HepG2 (cell line): Measurements from ENCODE around the gene ZSWIM8. TPM values are rescaled to one million over a fixed set of nuclear protein-coding genes. Genes with fewer than 3 reads are reported as not detected.

ENCODE experiments used
- CREM ChIP-seq, 2 experiments: sonication (generic) in 1 of 2; formaldehyde crosslinking in 1 of 2; IDR thresholded peaks; 2 replicates each; pipeline versions ENCODE4 v1.4.0 to v1.6.1; 2016 to 2020; ENCODE audit warnings: antibody characterized with exemption in 1 of 2, mild to moderate bottlenecking in 1 of 2, missing genetic modification reagents in 1 of 2
- ERF ChIP-seq: IDR thresholded peaks from 2 replicates; pipeline ENCODE4 v1.6.1; 2018; ENCODE audit warnings: missing biosample characterization, missing genetic modification reagents
- FOSL1 ChIP-seq: sonication (generic); formaldehyde crosslinking; IDR thresholded peaks from 2 replicates; pipeline ENCODE4 v1.9.0; 2021; ENCODE audit warnings: missing genetic modification reagents, borderline replicate concordance
- FOXO1 ChIP-seq: sonication (generic); formaldehyde crosslinking; IDR thresholded peaks from 2 replicates; pipeline ENCODE4 v1.4.0; 2020; ENCODE audit warnings: missing genetic modification reagents
- HDAC1 ChIP-seq: sonication (generic); formaldehyde crosslinking; IDR thresholded peaks from 2 replicates; pipeline ENCODE4 v1.5.1; 2020; ENCODE audit warnings: mild to moderate bottlenecking, missing genetic modification reagents
- HNF4G ChIP-seq, 2 experiments: sonication (generic) in 1 of 2; formaldehyde crosslinking in 1 of 2; IDR thresholded peaks; 2 replicates each; pipeline versions ENCODE4 v1.4.0 to v1.6.1; 2011 to 2020; ENCODE audit warnings: borderline replicate concordance in 2 of 2, low read depth in 2 of 2, mild to moderate bottlenecking in 2 of 2, low read length in 1 of 2, missing genetic modification reagents in 1 of 2, moderate library complexity in 1 of 2
- PHF5A ChIP-seq: IDR thresholded peaks from one replicate; pipeline ENCODE4 v1.6.1; 2018; ENCODE audit warnings: low read depth, missing genetic modification reagents; ENCODE audit not compliant: unreplicated experiment
- PREB ChIP-seq: sonication (generic); formaldehyde crosslinking; IDR thresholded peaks from 2 replicates; pipeline ENCODE4 v1.4.0; 2020; ENCODE audit warnings: missing genetic modification reagents
- RFX3 ChIP-seq: IDR thresholded peaks from 2 replicates; pipeline ENCODE4 v1.6.1; 2016; ENCODE audit warnings: missing biosample characterization, missing genetic modification reagents
- TOE1 ChIP-seq: sonication (generic); formaldehyde crosslinking; IDR thresholded peaks from 2 replicates; pipeline ENCODE4 v1.4.0; 2020; ENCODE audit warnings: mild to moderate bottlenecking, missing genetic modification reagents
- U2AF2 ChIP-seq: fragments of 200-400 bp; formaldehyde crosslinking; IDR thresholded peaks from 2 replicates; pipeline ENCODE4 v1.6.1; 2017; ENCODE audit warnings: low read depth, mild to moderate bottlenecking, low read length
- ZBTB14 ChIP-seq: sonication (generic); formaldehyde crosslinking; IDR thresholded peaks from 2 replicates; pipeline ENCODE4 v1.4.0; 2020; ENCODE audit warnings: missing genetic modification reagents
- ZBTB43 ChIP-seq: sonication (generic); formaldehyde crosslinking; conservative IDR thresholded peaks from 2 replicates; pipeline ENCODE4 v1.4.0; 2020; ENCODE audit warnings: missing genetic modification reagents
- ZHX1 ChIP-seq: sonication (generic); formaldehyde crosslinking; IDR thresholded peaks from 2 replicates; pipeline ENCODE4 v1.8.1; 2022; ENCODE audit warnings: low read depth, mild to moderate bottlenecking, missing genetic modification reagents
- ZIK1 ChIP-seq: sonication (generic); formaldehyde crosslinking; IDR thresholded peaks from 2 replicates; pipeline ENCODE4 v1.5.0; 2020; ENCODE audit warnings: mild to moderate bottlenecking, low read depth, missing genetic modification reagents, borderline replicate concordance
- ZMYM4 ChIP-seq: sonication (generic); formaldehyde crosslinking; IDR thresholded peaks from 2 replicates; pipeline ENCODE4 v1.8.1; 2023; ENCODE audit warnings: mild to moderate bottlenecking, missing genetic modification reagents
- ZNF207 ChIP-seq: fragments of 450-650 bp; IDR thresholded peaks from 2 replicates; pipeline ENCODE4 v1.6.1; 2016; ENCODE audit warnings: antibody characterized with exemption, borderline replicate concordance
- ZNF256 ChIP-seq: sonication (generic); formaldehyde crosslinking; conservative IDR thresholded peaks from 2 replicates; pipeline ENCODE4 v1.4.0; 2020; ENCODE audit warnings: missing genetic modification reagents
- ZNF343 ChIP-seq: sonication (generic); formaldehyde crosslinking; IDR thresholded peaks from 2 replicates; pipeline ENCODE4 v1.4.0; 2020; ENCODE audit warnings: mild to moderate bottlenecking, missing genetic modification reagents
- ZNF414 ChIP-seq: sonication (generic); formaldehyde crosslinking; IDR thresholded peaks from 2 replicates; pipeline ENCODE4 v1.5.0; 2020; ENCODE audit warnings: missing genetic modification reagents
- ZNF550 ChIP-seq: sonication (generic); formaldehyde crosslinking; IDR thresholded peaks from 2 replicates; pipeline ENCODE4 v1.4.0; 2020; ENCODE audit warnings: mild to moderate bottlenecking, missing genetic modification reagents, borderline replicate concordance
- ZNF678 ChIP-seq: sonication (generic); formaldehyde crosslinking; IDR thresholded peaks from 2 replicates; pipeline ENCODE4 v1.4.0; 2020; ENCODE audit warnings: mild to moderate bottlenecking, missing genetic modification reagents
- polyA plus RNA-seq, 8 experiments: library from polyadenylated mRNA; depleted of rRNA in 3 of 8; stranded (reverse) in 7 of 8; unstranded in 1 of 8; fragments of >200 nt; fragmentation: Illumina TruSeq in 4 of 8; extraction: Trizol in 4 of 8; gene quantifications; 2 replicates each; pipeline versions ENCODE4 v1.2.1 to v1.2.3, GENCODE V29; 2011 to 2016; ENCODE audit warnings: low read depth in 4 of 8, missing spikeins in 1 of 8, mixed read lengths in 1 of 8; ENCODE audit not compliant: insufficient read depth in 1 of 8
- total RNA-seq, 5 experiments: library from RNA; depleted of rRNA; stranded (reverse); fragments of >200 nt; fragmentation: Illumina TruSeq; extraction: Trizol; gene quantifications; 2 replicates each; pipeline ENCODE4 v1.2.3, GENCODE V29; 2016; ENCODE audit warnings: low read depth in 1 of 5

ZSWIM8 gene
- total and polyA plus RNA-seq, 2 of the 13 experiments (the other 11 are each of a cell fraction or from before 2014, with no cell fraction given), result 39.9 to 98.2 TPM

GRCh38 chr10:73781879-73782748, 3.3 kb upstream of the ZSWIM8 start, which contains the start of gene CHCHD1 (continued):
- TF ChIP-seq ZNF414 (CRISPR knock-in tag) (no peak; the same call in none of the 2 replicates), CREM (IDR thresholded peaks at IDR 0.05) (peak; percentile 66; the same call in 1 of the 2 replicates), CREM (CRISPR knock-in tag; IDR thresholded peaks at IDR 0.05) (no peak), ZNF207 (no peak), ZBTB14 (no peak), ZMYM4 (CRISPR knock-in tag) (no peak; the same call in none of the 2 replicates), ZNF550 (CRISPR knock-in tag) (no peak), ZHX1 (0 out of 2 replicates have a peak, but pooled peaks have one; percentile 45), FOSL1 (CRISPR knock-in tag) (no peak), TOE1 (no peak), ERF (CRISPR knock-in tag) (peak; percentile 62), ZNF678 (CRISPR knock-in tag) (no peak), ZBTB43 (CRISPR knock-in tag) (no peak; the same call in 1 of the 2 replicates), HNF4G (IDR thresholded peaks at IDR 0.05; ENCODE audit: borderline replicate concordance, low read depth, low read length) (peak; percentile 15; the same call in 1 of the 2 replicates), HNF4G (CRISPR knock-in tag; IDR thresholded peaks at IDR 0.05; ENCODE audit: borderline replicate concordance, low read depth) (no peak), FOXO1 (no peak; the same call in 1 of the 2 replicates), HDAC1 (CRISPR knock-in tag) (peak; percentile 93), PHF5A (CRISPR knock-in tag) (no peak), RFX3 (CRISPR knock-in tag) (no peak), ZNF256 (CRISPR knock-in tag) (no peak), U2AF2 (no peak), PREB (CRISPR knock-in tag) (no peak), ZIK1 (CRISPR knock-in tag) (no peak), ZNF343 (CRISPR knock-in tag) (no peak)
